K562 treated with DMSO at 1 percent for 24 hours (cell line): ENCODE results near the gene TMEM109. TPM values are rescaled to one million over a fixed set of nuclear protein-coding genes. Genes with fewer than 3 reads are reported as not detected.

Experiments
- total RNA-seq: library from RNA; unstranded; fragments of 300-600 nt; gene quantifications from 2 replicates; pipeline ENCODE4 v1.2.3, GENCODE V29; 2022; ENCODE audit warnings: low read depth; ENCODE audit not compliant: insufficient read depth

The TMEM109 gene
- 57.3 and 61.1 TPM in 2 replicates for total RNA-seq

GRCh38 chr11:60913793-60914632 is at the start of gene TMEM109:
TSS of gene TMEM109 (plus strand) at chr11:60914158. CDS start at chr11:60919694, 5,536 bp downstream.

GRCh38 chr11:60866911-60867870 is 46.8 kb upstream of the TMEM109 start, which contains the start of gene ZP1:
TSS of gene ZP1 (plus strand) at chr11:60867542. CDS start at chr11:60867562, 20 bp downstream.

GRCh38 chr11:60906132-60906972 is 7.6 kb upstream of the TMEM109 start, which contains the start of gene PRPF19:
TSS of gene PRPF19 (minus strand) at chr11:60906585. CDS start at chr11:60906382, 203 bp downstream.

GRCh38 chr11:60924110-60924905 is 10.3 kb downstream of the TMEM109 start, which contains the start of gene TMEM132A:
TSS of gene TMEM132A (plus strand) at chr11:60924460. CDS start at chr11:60924634, 174 bp downstream.

GRCh38 chr11:60951904-60952741 is 38.2 kb downstream of the TMEM109 start, which contains the start of gene SLC15A3:
TSS of gene SLC15A3 (minus strand) at chr11:60952176. CDS start at chr11:60951551, 625 bp downstream.

GRCh38 chr11:60971520-60971919 is 57.6 kb downstream of the TMEM109 start, which contains the start of gene CD6:
TSS of gene CD6 (plus strand) at chr11:60971680. CDS start at chr11:60971866, 186 bp downstream.

Other genes with a start within 250 kb of the TMEM109 start
- not detected in 2 replicates for gene MS4A8, start 214.5 kb upstream of the TMEM109 start, total RNA-seq
- gene MS4A18, start 189.4 kb upstream of the TMEM109 start, total RNA-seq, result not detected in 2 replicates
- gene MS4A15, start 157.3 kb upstream of the TMEM109 start, total RNA-seq, result not detected in 2 replicates
- gene MS4A10, start 128.8 kb upstream of the TMEM109 start, total RNA-seq, result not detected in 2 replicates
- gene CCDC86, start 72.0 kb upstream of the TMEM109 start, total RNA-seq, result 36.5 and 39.2 TPM in 2 replicates
- 7.4 and 11.7 TPM in 2 replicates for gene PTGDR2, start 58.2 kb upstream of the TMEM109 start, total RNA-seq
- gene ZP1, start 46.6 kb upstream of the TMEM109 start, total RNA-seq, result not detected in 2 replicates
- 149 and 150 TPM in 2 replicates for gene PRPF19, start 7.6 kb upstream of the TMEM109 start, total RNA-seq
- gene TMEM132A, start 10.3 kb downstream of the TMEM109 start, total RNA-seq, result 0.78 and 6.6 TPM in 2 replicates
- 0.46 and 1.2 TPM in 2 replicates for gene SLC15A3, start 38.0 kb downstream of the TMEM109 start, total RNA-seq
- not detected in 2 replicates for gene CD6, start 57.5 kb downstream of the TMEM109 start, total RNA-seq
- gene CD5, start 188.3 kb downstream of the TMEM109 start, total RNA-seq, result not detected in 2 replicates
- gene VPS37C, start 247.3 kb downstream of the TMEM109 start, total RNA-seq, result 25.3 and 26.6 TPM in 2 replicates